Kidney (tissue), 14 donors: ENCODE results near the gene MCF2L. TPM values are rescaled to one million over a fixed set of nuclear protein-coding genes. Genes with fewer than 3 reads are reported as not detected.

Experiments used
- DNase-seq, 5 donors: peaks; one replicate each; pipeline ENCODE4 v3.0.0-alpha.2; 2013 to 2020
- FAIRE-seq: peaks from 2 replicates; lab custom pipeline; 2012; peaks lifted over from hg19 to GRCh38; lab: Jason Lieb, UNC
- H3K27ac ChIP-seq, 2 donors: one replicate each; pipeline ENCODE4 v1.7.0; 2013; ENCODE audit warnings: low read depth in 2 of 2, low read length in 2 of 2, inconsistent platforms in 1 of 2
- H3K27me3 ChIP-seq: one replicate; pipeline ENCODE4 v1.7.1; 2013; ENCODE audit warnings: low read length, inconsistent platforms; ENCODE audit not compliant: control insufficient read depth, insufficient read depth
- H3K36me3 ChIP-seq, 3 donors: one replicate each; pipeline versions ENCODE4 v1.7.0 to v1.7.1; 2013; ENCODE audit warnings: low read length in 3 of 3, control low read depth in 1 of 3, inconsistent platforms in 1 of 3; ENCODE audit not compliant: insufficient read depth in 3 of 3, control insufficient read depth in 2 of 3
- H3K4me1 ChIP-seq, 3 donors: one replicate each; pipeline versions ENCODE4 v1.7.0 to v1.7.1; 2013; ENCODE audit warnings: low read length in 3 of 3, inconsistent platforms in 1 of 3, low read depth in 1 of 3; ENCODE audit not compliant: control insufficient read depth in 2 of 3, insufficient read depth in 2 of 3
- H3K4me3 ChIP-seq, 3 donors: one replicate each; pipeline versions ENCODE4 v1.7.0 to v1.8.1; 2013; ENCODE audit warnings: low read length in 3 of 3, control low read depth in 1 of 3, inconsistent platforms in 1 of 3
- H3K9ac ChIP-seq, 3 donors: one replicate each; pipeline versions ENCODE4 v1.7.0 to v1.7.1; 2013; ENCODE audit warnings: low read length in 3 of 3, control low read depth in 1 of 3, inconsistent platforms in 1 of 3
- H3K9me3 ChIP-seq, 3 donors: one replicate each; pipeline versions ENCODE4 v1.7.0 to v1.7.1; 2013; ENCODE audit warnings: low read length in 3 of 3, control low read depth in 1 of 3, inconsistent platforms in 1 of 3; ENCODE audit not compliant: control insufficient read depth in 2 of 3, insufficient read depth in 1 of 3
- CTCF ChIP-seq: IDR thresholded peaks from 3 replicates; pipeline ENCODE4 v1.5.1; 2012; ENCODE audit warnings: mild to moderate bottlenecking, moderate library complexity, borderline replicate concordance; ENCODE audit not compliant: insufficient read depth; ENCODE audit errors: extremely low read depth
- intact Hi-C: fragments of 100-400 bp; cut with DNase I; formaldehyde crosslinking; loops from one replicate; pipeline ENCODE4 v1.11.1; 2022
- polyA plus RNA-seq: library from polyadenylated mRNA; stranded (reverse); fragments of 350-450 nt; fragmentation: Illumina TruSeq; extraction: RNeasy Lipid Tissue Mini Kit (QIAGEN cat#74804); gene quantifications from one replicate; pipeline ENCODE4 v1.2.3, GENCODE V29; 2014; ENCODE audit warnings: low read depth, low replicate concordance; ENCODE audit not compliant: insufficient read depth
- total RNA-seq: library from RNA; stranded (reverse); fragmentation: NEBNext Ultra II Directional; extraction: Animal tissue kit (Norgen Biotek cat#: 25700); gene quantifications from one replicate; pipeline ENCODE4 v1.2.1, GENCODE V29; 2021
- donor health status: control.
- donor health status: control.
- donor health status: control.
- donor health status: control.
- donor health status: control.
- donor health status: DM: yes; HTN: yes; CAD: no.
- donor health status: Normal renal cell carcinoma (clear cell type).

The MCF2L gene
- total and polyA plus RNA-seq, 2 donors from 2014 or later, result 12.1 to 61.9 TPM

GRCh38 chr13:112933649-112934048, 35.4 kb upstream of the MCF2L start:
- DNase-seq (no peak), FAIRE-seq (no peak)
- Histone ChIP-seq H3K9me3 (no peaks in the 10 kb centered on the region), H3K4me3 (no peak overlapping the region), H3K9ac (no peak overlapping the region), H3K27ac (no peak overlapping the region), H3K4me1 (peaks cover 0 to 21% (median under 1%) of the 10 kb centered on the region in 3 donors), H3K36me3 (no peaks in the 10 kb centered on the region), H3K27me3 (no peaks in the 10 kb centered on the region)
- intact Hi-C loops, result no loop called here
- no peak for TF ChIP-seq CTCF

DNA sequence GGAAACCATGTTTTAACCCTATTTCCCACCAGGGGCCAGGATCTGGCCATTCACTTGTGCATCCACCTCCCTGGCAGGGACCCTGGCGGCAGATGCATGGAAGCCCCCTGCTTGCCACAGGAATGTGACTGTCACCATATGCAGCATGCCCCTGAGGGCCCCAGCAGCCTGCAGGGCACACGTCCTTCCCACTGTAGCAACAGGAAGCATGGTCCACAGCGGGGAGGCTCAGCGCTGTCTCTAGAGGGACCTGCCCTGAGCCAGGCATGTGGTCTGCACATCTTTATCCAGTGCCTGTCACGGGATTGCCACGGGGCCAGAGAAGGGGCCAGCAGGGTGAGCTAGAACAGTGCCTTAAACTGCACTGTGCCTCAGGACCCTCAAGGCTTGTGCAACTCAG, 34.9 kb upstream of the MCF2L start:
- no peaks in the 10 kb centered on the region for H3K27me3 ChIP-seq
- H3K4me1 ChIP-seq, result peaks cover 0 to 17% (median 0%) of the 10 kb centered on the region in 3 donors
- intact Hi-C loops, result no loop called here
- H3K4me3 ChIP-seq, result no peak overlapping the region
- no peaks in the 10 kb centered on the region for H3K9me3 ChIP-seq
- H3K9ac ChIP-seq, result no peak overlapping the region
- DNase-seq (no peak), FAIRE-seq (no peak)
- H3K36me3 ChIP-seq, result no peaks in the 10 kb centered on the region
- H3K27ac ChIP-seq, result no peak overlapping the region
- TF ChIP-seq CTCF, result no peak

DNA sequence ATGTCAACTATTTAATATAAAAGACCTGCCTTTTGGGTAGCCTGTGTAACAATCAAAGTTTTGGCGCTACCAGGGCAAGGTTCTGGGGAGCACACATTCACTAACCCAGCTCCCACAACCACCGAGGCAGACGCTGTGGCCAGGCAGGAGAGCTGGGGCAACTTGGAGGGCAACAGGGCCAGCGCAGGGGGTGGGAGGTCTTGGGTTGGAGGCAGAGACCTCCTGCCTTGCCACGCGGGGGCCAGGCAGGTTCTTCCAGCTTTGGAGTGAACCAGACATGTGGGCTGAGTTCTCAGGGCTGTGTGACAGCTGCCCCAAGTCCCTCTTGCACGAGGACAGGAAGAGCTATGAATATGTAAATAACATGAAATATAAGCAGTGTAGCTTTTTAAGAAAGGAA, 30.3 kb upstream of the MCF2L start:
- no peak for DNase-seq
- intact Hi-C loops, result no loop called here

More for the DNA sequence above, 30.3 kb upstream of the MCF2L start:
- no peak overlapping the region for H3K27ac ChIP-seq
- H3K27me3 ChIP-seq, result no peaks in the 10 kb centered on the region
- H3K9ac ChIP-seq, result no peak overlapping the region
- no peaks in the 10 kb centered on the region for H3K36me3 ChIP-seq
- H3K4me3 ChIP-seq, result no peak overlapping the region
- no peaks in the 10 kb centered on the region for H3K9me3 ChIP-seq
- H3K4me1 ChIP-seq, result peaks cover 0 to 4% (median 0%) of the 10 kb centered on the region in 3 donors
- TF ChIP-seq CTCF, result no peak
- no peak for FAIRE-seq
